AG10803 (cell line): ENCODE results near the gene PGP.

Experiments used
- DNase-seq: peaks from one replicate; pipeline ENCODE4 v3.0.0; 2010; ENCODE audit warnings: low read depth
- H3K4me3 ChIP-seq: 2 replicates; pipeline ENCODE4 v1.5.1; 2011; ENCODE audit warnings: mild to moderate bottlenecking, low read length, control low read depth
- TF ChIP-seq, protein P1 (sequence below): conservative IDR thresholded peaks from 2 replicates; pipeline ENCODE4 v1.5.1; 2011; ENCODE audit warnings: mild to moderate bottlenecking, low read length, control low read depth, inconsistent platforms

The PGP gene

DNA sequence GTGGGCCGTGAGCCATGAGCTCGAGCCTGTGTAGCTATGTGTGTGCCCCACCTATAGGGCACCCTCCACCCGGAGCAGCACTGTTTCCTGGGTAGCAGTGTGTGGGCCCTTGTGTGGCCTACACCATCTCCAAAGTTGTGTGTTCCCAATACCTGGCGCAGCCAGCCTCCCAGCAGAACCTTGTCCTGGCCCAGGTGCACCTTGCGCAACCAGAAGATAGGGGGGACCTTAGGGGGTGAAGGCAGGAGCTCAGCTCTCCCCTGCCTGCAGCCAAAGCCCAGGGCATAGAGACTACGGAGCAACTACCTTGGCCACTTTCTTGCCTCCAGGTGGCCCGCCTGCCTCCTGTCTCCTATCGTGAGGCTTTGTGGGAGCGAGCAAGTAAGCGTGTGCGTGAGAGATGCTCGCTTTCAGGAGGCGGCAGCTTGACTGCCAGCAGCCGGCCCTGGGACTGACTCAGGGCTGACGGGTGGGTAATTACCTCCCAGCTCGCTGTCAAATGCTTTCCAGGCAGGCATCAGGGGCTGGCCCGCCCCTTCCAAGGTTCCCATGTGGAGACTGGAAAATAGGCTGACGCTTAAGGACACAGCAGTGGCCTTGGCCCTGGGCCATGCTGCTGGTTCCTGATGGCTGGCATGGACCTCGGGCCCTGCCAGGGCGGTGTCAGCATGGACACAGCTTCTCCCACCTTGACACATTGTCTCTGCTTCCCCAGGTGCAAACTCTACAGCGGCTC is 40.1 kb downstream of the PGP start:
- TF ChIP-seq, protein P1, sequence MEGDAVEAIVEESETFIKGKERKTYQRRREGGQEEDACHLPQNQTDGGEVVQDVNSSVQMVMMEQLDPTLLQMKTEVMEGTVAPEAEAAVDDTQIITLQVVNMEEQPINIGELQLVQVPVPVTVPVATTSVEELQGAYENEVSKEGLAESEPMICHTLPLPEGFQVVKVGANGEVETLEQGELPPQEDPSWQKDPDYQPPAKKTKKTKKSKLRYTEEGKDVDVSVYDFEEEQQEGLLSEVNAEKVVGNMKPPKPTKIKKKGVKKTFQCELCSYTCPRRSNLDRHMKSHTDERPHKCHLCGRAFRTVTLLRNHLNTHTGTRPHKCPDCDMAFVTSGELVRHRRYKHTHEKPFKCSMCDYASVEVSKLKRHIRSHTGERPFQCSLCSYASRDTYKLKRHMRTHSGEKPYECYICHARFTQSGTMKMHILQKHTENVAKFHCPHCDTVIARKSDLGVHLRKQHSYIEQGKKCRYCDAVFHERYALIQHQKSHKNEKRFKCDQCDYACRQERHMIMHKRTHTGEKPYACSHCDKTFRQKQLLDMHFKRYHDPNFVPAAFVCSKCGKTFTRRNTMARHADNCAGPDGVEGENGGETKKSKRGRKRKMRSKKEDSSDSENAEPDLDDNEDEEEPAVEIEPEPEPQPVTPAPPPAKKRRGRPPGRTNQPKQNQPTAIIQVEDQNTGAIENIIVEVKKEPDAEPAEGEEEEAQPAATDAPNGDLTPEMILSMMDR = no peak
- no peak for DNase-seq
- H3K4me3 ChIP-seq = no peak overlapping the region

DNA sequence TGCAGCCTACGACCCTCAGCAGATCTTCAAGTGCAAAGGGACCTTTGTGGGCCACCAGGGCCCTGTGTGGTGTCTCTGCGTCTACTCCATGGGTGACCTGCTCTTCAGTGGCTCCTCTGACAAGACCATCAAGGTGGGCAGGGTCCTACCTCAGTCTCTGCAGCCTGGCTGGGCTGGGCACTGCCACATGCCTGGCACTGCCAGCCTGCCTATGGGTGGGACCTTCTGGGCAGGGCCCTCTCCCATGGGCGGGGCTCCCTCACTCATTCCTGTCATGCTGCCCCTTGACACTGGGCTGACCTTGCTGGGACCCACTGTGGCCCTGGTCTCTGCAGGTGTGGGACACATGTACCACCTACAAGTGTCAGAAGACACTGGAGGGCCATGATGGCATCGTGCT is 40.7 kb downstream of the PGP start:
- no peak overlapping the region for H3K4me3 ChIP-seq
- no peak for DNase-seq
- TF ChIP-seq, protein P1 = no peak

DNA sequence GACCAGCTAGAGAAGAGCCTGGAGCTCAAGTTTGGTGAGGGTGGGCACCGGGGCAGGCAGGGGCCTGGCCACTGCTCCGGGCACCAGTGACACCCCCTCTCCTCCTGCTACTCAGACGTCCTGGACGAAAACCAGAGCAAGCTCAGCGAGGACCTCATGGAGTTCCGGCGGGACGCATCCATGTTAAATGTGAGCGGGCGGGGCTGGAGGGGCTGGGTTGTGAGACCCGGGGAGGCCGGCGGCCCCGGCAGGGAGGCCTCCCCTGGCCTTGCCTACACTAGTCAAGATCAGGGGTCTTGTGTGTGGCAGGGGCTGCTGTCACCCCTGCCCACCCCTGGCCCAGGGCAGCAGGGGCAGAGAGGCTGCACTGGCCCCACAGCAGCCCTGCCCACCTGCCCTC is 41.3 kb downstream of the PGP start:
- DNase-seq = no peak
- TF ChIP-seq, protein P1 = no peak
- H3K4me3 ChIP-seq = no peak overlapping the region

DNA sequence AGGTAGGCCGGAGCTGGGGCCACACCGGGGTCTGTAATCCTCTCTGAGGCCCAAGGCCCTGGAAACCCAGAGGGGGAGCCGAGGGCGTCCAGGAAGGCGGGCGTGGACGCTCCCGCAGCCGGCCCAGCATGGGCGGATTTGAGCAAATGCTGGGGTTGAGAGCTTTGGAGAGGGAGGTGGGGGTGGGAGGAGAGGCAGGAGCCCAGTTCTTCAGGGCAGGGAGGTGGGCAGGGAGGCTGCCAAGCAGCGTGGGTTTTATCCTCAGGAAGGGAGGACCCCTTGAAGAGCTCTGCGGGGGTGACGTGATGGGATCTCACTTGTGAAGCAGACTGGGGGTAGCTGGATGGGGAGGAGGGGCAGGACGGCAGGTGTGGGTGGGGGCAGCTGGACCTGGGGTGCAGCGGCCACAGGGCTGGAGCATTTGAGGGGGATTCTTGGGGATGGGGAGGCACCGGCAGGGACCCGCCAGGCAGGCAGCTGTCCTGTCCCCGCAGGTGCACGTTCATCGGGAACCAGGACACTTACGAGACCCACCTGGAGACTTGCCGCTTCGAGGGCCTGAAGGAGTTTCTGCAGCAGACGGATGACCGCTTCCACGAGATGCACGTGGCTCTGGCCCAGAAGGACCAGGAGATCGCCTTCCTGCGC is 41.8 kb downstream of the PGP start:
- TF ChIP-seq, protein P1 = no peak
- no peak for DNase-seq
- H3K4me3 ChIP-seq = no peak overlapping the region

DNA sequence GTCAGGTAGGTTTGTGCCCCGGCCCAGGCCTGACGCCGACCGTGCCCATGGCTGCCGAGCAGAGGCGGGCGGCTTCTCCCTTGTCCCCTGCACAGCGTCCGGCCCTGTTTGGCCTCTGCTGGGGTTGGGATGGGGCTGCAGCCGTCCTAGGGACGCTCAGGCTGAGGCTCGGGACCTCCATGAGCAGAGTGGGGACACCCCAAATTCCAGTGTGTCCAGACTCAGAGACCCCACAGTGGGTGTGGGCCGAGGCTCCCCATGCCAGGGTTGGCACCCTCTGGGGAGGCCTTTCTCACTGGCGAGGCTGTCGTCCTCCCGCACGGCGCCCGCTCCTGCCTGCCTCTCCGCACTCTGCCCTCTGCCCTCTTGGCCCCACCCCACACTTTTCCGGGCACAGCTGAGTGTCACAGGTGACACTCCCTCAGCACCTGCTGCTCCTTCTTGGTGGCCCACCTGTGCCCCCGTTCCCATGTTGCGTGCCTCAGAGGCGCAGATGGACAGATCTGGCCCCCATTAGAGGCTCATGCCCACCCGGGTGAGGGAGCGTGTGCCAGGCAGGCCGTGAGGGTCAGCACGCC is 43.0 kb downstream of the PGP start:
- TF ChIP-seq, protein P1 = no peak
- no peak for DNase-seq
- no peak overlapping the region for H3K4me3 ChIP-seq

DNA sequence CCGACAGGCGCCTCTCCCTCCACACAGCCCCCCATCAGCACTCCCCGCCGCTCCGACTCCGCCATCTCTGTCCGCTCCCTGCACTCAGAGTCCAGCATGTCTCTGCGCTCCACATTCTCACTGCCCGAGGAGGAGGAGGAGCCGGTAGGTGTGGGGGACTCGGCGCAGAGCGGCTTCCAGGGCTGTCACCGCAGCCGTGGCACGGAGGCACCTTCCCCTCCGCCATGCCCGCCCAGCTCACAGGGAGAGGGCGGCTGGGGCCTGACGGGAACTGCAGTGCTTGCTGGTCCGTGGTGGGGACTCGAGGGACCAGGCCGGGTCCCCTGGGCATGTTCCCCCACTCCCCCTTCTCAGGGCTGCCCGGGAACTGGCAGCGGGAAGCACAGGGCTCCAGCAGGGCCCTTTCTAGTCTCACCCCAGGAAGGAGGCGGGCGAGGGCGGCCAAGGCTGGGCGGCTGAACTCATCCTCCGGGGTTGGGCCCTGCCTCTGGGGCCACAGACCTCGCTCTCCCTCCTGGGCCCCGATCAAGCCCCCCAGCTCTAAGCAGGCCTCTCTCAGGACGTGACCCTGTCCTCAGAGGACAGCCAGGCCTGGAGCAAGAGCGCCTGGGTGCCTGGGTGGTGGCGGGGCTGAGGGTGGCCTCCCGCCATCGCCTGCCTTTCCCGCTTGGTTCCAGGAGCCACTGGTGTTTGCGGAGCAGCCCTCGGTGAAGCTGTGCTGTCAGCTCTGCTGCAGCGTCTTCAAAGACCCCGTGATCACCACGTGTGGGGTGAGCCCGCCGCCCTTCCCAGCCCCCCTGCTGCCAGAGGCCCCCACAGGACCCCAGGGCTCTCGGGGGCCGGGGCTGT is 43.8 kb downstream of the PGP start:
- TF ChIP-seq, protein P1 = no peak
- no peak overlapping the region for H3K4me3 ChIP-seq
- no peak for DNase-seq
